Measurements from ENCODE around the gene GATAD2B.

DNA sequence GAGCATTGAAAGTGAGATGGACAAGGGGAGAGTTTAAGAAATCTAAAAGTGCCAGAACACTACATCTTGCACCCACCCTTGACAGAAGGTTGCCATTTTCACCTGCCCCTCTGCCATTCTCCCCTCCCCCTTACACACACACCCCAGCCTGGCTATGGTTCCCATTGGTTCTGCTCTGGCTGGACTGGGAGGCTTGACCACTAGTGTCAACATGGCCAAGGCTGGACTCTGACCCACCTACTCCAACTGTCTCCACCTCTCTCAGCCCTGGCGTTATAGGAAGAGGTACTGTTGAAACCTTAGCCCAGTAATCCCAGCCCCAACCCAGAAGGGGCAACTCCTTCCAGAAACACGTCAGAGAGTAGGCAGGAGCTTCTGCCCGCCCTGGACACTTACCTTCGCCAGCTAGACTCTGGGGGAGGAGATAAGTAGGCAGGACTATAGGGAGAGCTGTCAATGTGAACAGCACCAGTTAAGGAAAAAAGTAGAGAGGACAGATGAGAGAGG lies 31.1 kb upstream of the GATAD2B start:
- TF ChIP-seq POLR2AphosphoS5 (IDR thresholded peaks at IDR 0.05; ENCODE audit: low read depth, low read length) (no peak), TAF1 (IDR thresholded peaks at IDR 0.05; ENCODE audit: borderline replicate concordance, insufficient read depth, low read length) (no peak), SIN3A (IDR thresholded peaks at IDR 0.05; ENCODE audit: borderline replicate concordance, insufficient read depth, low read length) (no peak)

Data from PFSK-1 (cell line).